SU-DHL-6 (cell line): ENCODE results near the gene SPTBN1.

Source experiments
- EZH2phosphoT487 ChIP-seq: fragments of 200-600 bp; sonication (generic), shearing (Covaris generic); conservative IDR thresholded peaks from 2 replicates; pipeline ENCODE4 v1.6.1; 2018; ENCODE audit warnings: mild to moderate bottlenecking, antibody characterized with exemption, low read length, moderate library complexity, mixed read lengths
- TF ChIP-seq, protein P1 (sequence below): fragments of 200-600 bp; sonication (generic); IDR thresholded peaks from one replicate; pipeline ENCODE4 v1.5.1; 2017; ENCODE audit warnings: antibody characterized with exemption, mild to moderate bottlenecking, low read length, moderate library complexity; ENCODE audit not compliant: insufficient read depth, poor library complexity, severe bottlenecking

DNA sequence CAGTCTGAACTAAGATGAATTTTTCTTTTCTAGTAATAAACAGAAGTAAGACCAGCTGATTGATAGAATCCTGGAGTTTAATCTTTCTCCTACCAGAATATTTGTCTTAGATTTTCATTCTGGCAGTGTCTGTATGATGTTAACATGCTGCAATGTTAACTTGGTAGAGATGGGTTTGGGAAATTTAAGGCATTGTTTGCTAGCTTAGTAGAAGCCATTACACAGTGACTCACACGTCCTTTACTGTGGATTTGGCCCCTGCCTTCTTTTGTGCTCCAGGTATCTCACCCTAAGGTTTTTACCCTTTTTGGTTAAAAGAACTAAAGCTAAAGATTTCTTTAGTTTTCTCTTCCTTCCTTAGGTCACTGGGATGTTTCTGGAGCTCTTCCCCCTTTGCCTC, 84.1 kb downstream of the SPTBN1 start:
- TF ChIP-seq, protein P1, sequence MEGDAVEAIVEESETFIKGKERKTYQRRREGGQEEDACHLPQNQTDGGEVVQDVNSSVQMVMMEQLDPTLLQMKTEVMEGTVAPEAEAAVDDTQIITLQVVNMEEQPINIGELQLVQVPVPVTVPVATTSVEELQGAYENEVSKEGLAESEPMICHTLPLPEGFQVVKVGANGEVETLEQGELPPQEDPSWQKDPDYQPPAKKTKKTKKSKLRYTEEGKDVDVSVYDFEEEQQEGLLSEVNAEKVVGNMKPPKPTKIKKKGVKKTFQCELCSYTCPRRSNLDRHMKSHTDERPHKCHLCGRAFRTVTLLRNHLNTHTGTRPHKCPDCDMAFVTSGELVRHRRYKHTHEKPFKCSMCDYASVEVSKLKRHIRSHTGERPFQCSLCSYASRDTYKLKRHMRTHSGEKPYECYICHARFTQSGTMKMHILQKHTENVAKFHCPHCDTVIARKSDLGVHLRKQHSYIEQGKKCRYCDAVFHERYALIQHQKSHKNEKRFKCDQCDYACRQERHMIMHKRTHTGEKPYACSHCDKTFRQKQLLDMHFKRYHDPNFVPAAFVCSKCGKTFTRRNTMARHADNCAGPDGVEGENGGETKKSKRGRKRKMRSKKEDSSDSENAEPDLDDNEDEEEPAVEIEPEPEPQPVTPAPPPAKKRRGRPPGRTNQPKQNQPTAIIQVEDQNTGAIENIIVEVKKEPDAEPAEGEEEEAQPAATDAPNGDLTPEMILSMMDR, result no peak
- TF ChIP-seq EZH2phosphoT487, result no peak
